Fibroblast of villous mesenchyme (primary cell): ENCODE results near the gene CLCN5. TPM values are rescaled to one million over a fixed set of nuclear protein-coding genes. Genes with fewer than 3 reads are reported as not detected.
A peak's percentile ranks its signal among the peaks of the same experiment; 100 is the strongest.

Experiments
- DNase-seq: peaks from one replicate; pipeline ENCODE4 v3.0.0-alpha.2; 2010; ENCODE audit warnings: low read depth
- H3K4me3 ChIP-seq: 2 replicates; pipeline ENCODE4 v1.5.1; 2011; ENCODE audit warnings: low read depth, mild to moderate bottlenecking, low read length
- CTCF ChIP-seq: IDR thresholded peaks from 2 replicates; pipeline ENCODE4 v1.5.1; 2012; ENCODE audit warnings: low read depth, mild to moderate bottlenecking, low read length; ENCODE audit not compliant: insufficient read depth
- small RNA-seq: library from RNA; depleted of rRNA; stranded (forward); fragments of <200 nt; gene quantifications from one replicate; pipeline ENCODE3, GENCODE V24; 2012
- total RNA-seq: library from RNA; depleted of rRNA; stranded (reverse); fragments of >200 nt; gene quantifications from 2 replicates; pipeline ENCODE4 v1.2.3, GENCODE V29; 2012

CLCN5 gene
- total RNA-seq, 1 donor, result 12.5 TPM

GRCh38 chrX:50114113-50114512, 191.7 kb downstream of the CLCN5 start:
- no peak for DNase-seq
- no peak overlapping the region for H3K4me3 ChIP-seq
- TF ChIP-seq CTCF, result no peak

GRCh38 chrX:50115973-50116372, 193.6 kb downstream of the CLCN5 start:
- no peak overlapping the region for H3K4me3 ChIP-seq
- no peak for TF ChIP-seq CTCF
- DNase-seq, result no peak

GRCh38 chrX:50117476-50117875, 195.1 kb downstream of the CLCN5 start:
- H3K4me3 ChIP-seq, result no peak overlapping the region
- TF ChIP-seq CTCF, result no peak
- no peak for DNase-seq

GRCh38 chrX:50125480-50125879, 203.1 kb downstream of the CLCN5 start:
- H3K4me3 ChIP-seq, result no peak overlapping the region
- TF ChIP-seq CTCF, result no peak
- no peak for DNase-seq

- no peak for TF ChIP-seq CTCF
- H3K4me3 ChIP-seq, result no peak overlapping the region
- no peak for DNase-seq
Measured at GRCh38 chrX:50147972-50148371, 225.6 kb downstream of the CLCN5 start.

Small RNAs within 50 kb of the gene (small RNA-seq; reads per million reads assigned to genes)
- gene MIR188, result 3.9 reads per million, percentile 76 among the genes with 10 or more reads in this experiment
- gene MIR362, result 226 reads per million, percentile 98 among the genes with 10 or more reads in this experiment
- gene MIR500A, result 57.4 reads per million, percentile 96 among the genes with 10 or more reads in this experiment
- gene MIR500B, result 0.75 reads per million
- gene MIR501, result 16.3 reads per million, percentile 92 among the genes with 10 or more reads in this experiment
- 136 reads per million, percentile 97 among the genes with 10 or more reads in this experiment for gene MIR502
- gene MIR532, result 1,251 reads per million, percentile 99 among the genes with 10 or more reads in this experiment
- gene MIR660, result 517 reads per million, percentile 98 among the genes with 10 or more reads in this experiment
- gene RNU6-421P, result not detected

Other genes with a start within 250 kb of the CLCN5 start
- gene PAGE1, start 226.6 kb upstream of the CLCN5 start, total RNA-seq, result not detected in 2 replicates
- not detected in 2 replicates for gene PAGE4, start 93.3 kb upstream of the CLCN5 start, total RNA-seq
- gene USP27X, start 43.1 kb upstream of the CLCN5 start, total RNA-seq, result 2.6 TPM in 2 replicates